HG03039 (cell line): ENCODE measurements around the gene TBC1D22A.
A peak's percentile ranks its signal among the peaks of the same experiment; 100 is the strongest.
"Not testable (repeated sequence)": the region's sequence is repeated elsewhere in the genome, so short reads cannot be mapped to it uniquely, and the experiment has no call there.

Experiments
- ATAC-seq: cut with Tn5 transposase; IDR thresholded peaks from one replicate; pipeline ENCODE4 v1.9.1; 2021; ENCODE audit warnings: mild to moderate bottlenecking, moderate library complexity; ENCODE audit not compliant: unreplicated experiment

Gene TBC1D22A

GRCh38 chr22:46762238-46763050 lies at the start of gene TBC1D22A:
Gene TBC1D22A, plus strand, starts transcription at chr22:46762650. Its CDS starts 137 bp downstream, at chr22:46762787.
- ATAC-seq: peak; percentile 77

GRCh38 chr22:46714550-46714949 lies 47.9 kb upstream of the TBC1D22A start:
- ATAC-seq: no peak

- ATAC-seq: no peak
Observed at GRCh38 chr22:46719921-46720320, 42.5 kb upstream of the TBC1D22A start.

- ATAC-seq: no peak
Observed at GRCh38 chr22:46721501-46722085, 40.9 kb upstream of the TBC1D22A start.

- no peak for ATAC-seq
Observed at GRCh38 chr22:46723882-46724281, 38.6 kb upstream of the TBC1D22A start.

GRCh38 chr22:46725096-46725495 lies 37.4 kb upstream of the TBC1D22A start:
- no peak for ATAC-seq

- ATAC-seq: no peak
Observed at GRCh38 chr22:46726066-46726985, 36.1 kb upstream of the TBC1D22A start.

GRCh38 chr22:46726986-46727317 lies 35.5 kb upstream of the TBC1D22A start:
- no peak for ATAC-seq

GRCh38 chr22:46727813-46728364 lies 34.6 kb upstream of the TBC1D22A start:
- no peak for ATAC-seq

GRCh38 chr22:46728470-46728869 lies 34.0 kb upstream of the TBC1D22A start:
- no peak for ATAC-seq

- ATAC-seq: no peak
Observed at GRCh38 chr22:46730568-46731245, 31.7 kb upstream of the TBC1D22A start.

GRCh38 chr22:46731246-46732040 lies 31.0 kb upstream of the TBC1D22A start:
- no peak for ATAC-seq

- ATAC-seq: no peak
Observed at GRCh38 chr22:46732041-46732379, 30.4 kb upstream of the TBC1D22A start.

- no peak for ATAC-seq
Observed at GRCh38 chr22:46732513-46732912, 29.9 kb upstream of the TBC1D22A start.

GRCh38 chr22:46734213-46734722 lies 28.2 kb upstream of the TBC1D22A start:
- not testable (repeated sequence) for ATAC-seq

- ATAC-seq: no peak
Observed at GRCh38 chr22:46734830-46735453, 27.5 kb upstream of the TBC1D22A start.

GRCh38 chr22:46735747-46736608 lies 26.5 kb upstream of the TBC1D22A start:
- no peak for ATAC-seq

GRCh38 chr22:46736705-46737104 lies 25.7 kb upstream of the TBC1D22A start:
- ATAC-seq: no peak
